CD4-positive, CD25-positive, alpha-beta regulatory T cell (primary cell): ENCODE results near the gene EMC10. TPM values are rescaled to one million over a fixed set of nuclear protein-coding genes. Genes with fewer than 3 reads are reported as not detected.
A peak's percentile ranks its signal among the peaks of the same experiment; 100 is the strongest.

Experiments used
- ATAC-seq, 2 donors: fragments of 150-1000 bp; cut with Tn5 transposase; one replicate each; pipeline ENCODE4 v1.10.0; 2021; ENCODE audit warnings: low read depth in 2 of 2, moderate number of reproducible peaks in 2 of 2, moderate library complexity in 1 of 2
- DNase-seq, 3 donors: peaks; one replicate each; pipeline versions ENCODE4 v3.0.0 to v3.0.0-alpha.2; 2012 to 2022; ENCODE audit warnings: mixed read lengths in 1 of 3
- H3K27ac ChIP-seq: one replicate; pipeline ENCODE4 v1.7.0; 2013; ENCODE audit warnings: mild to moderate bottlenecking, low read length; ENCODE audit not compliant: insufficient read depth, poor library complexity, severe bottlenecking
- H3K27me3 ChIP-seq: one replicate; pipeline ENCODE4 v1.7.0; 2013; ENCODE audit warnings: low read length; ENCODE audit not compliant: control insufficient read depth, insufficient read depth
- H3K36me3 ChIP-seq: one replicate; pipeline ENCODE4 v1.7.0; 2013; ENCODE audit warnings: mild to moderate bottlenecking, low read length, moderate library complexity; ENCODE audit not compliant: control insufficient read depth, insufficient read depth
- H3K4me1 ChIP-seq: 2 replicates; pipeline ENCODE4 v1.7.0; 2013; ENCODE audit warnings: mild to moderate bottlenecking, low read length; ENCODE audit not compliant: insufficient read depth, control insufficient read depth, poor library complexity, severe bottlenecking
- H3K4me3 ChIP-seq: one replicate; pipeline ENCODE4 v1.7.0; 2013; ENCODE audit warnings: low read depth, mild to moderate bottlenecking, low read length, moderate library complexity
- H3K9me3 ChIP-seq, 2 experiments: 1 replicate in 1 of 2; 2 replicates in 1 of 2; pipeline ENCODE4 v1.7.0; 2013; ENCODE audit warnings: low read length in 2 of 2, mild to moderate bottlenecking in 1 of 2, moderate library complexity in 1 of 2; ENCODE audit not compliant: control insufficient read depth in 2 of 2
- H3K27ac Mint-ChIP-seq, 3 donors: one replicate each; pipeline ENCODE4 v1.8.0; 2020 to 2022; ENCODE audit warnings: mild to moderate bottlenecking in 3 of 3, mixed read lengths in 3 of 3, moderate library complexity in 2 of 3
- H3K27me3 Mint-ChIP-seq: one replicate; pipeline ENCODE4 v1.8.0; 2022; ENCODE audit warnings: mild to moderate bottlenecking, mixed read lengths
- H3K36me3 Mint-ChIP-seq: one replicate; pipeline ENCODE4 v1.8.0; 2020; ENCODE audit warnings: mixed read lengths
- H3K4me1 Mint-ChIP-seq, 4 donors: one replicate each; pipeline ENCODE4 v1.8.0; 2020 to 2022; ENCODE audit warnings: mixed read lengths in 4 of 4, mild to moderate bottlenecking in 1 of 4
- H3K4me3 Mint-ChIP-seq, 4 donors: one replicate each; pipeline ENCODE4 v1.8.0; 2020 to 2022; ENCODE audit warnings: mild to moderate bottlenecking in 4 of 4, mixed read lengths in 4 of 4, moderate library complexity in 3 of 4
- H3K9me3 Mint-ChIP-seq, 7 donors: one replicate each; pipeline ENCODE4 v1.8.0; 2020 to 2022; ENCODE audit warnings: mixed read lengths in 7 of 7, mild to moderate bottlenecking in 3 of 7, moderate library complexity in 2 of 7
- polyA plus RNA-seq, 4 donors: library from polyadenylated mRNA; unstranded; fragments of 300-500 nt; fragmentation: Illumina TruSeq; gene quantifications; one replicate each; pipeline ENCODE4 v1.2.3, GENCODE V29; 2021
- total RNA-seq: library from RNA; stranded (reverse); gene quantifications from one replicate; pipeline ENCODE4 v1.2.3, GENCODE V29; 2022

Gene EMC10
- total and polyA plus RNA-seq, 5 donors from 2014 or later, result 8.0 to 83.7 (median 9.9) TPM

GRCh38 chr19:50537769-50538230 lies 61.5 kb downstream of the EMC10 start:
- H3K9me3 Mint-ChIP-seq, result peaks cover 0 to 7% (median 0%) of the 10 kb centered on the region in 7 donors
- no peaks in the 10 kb centered on the region for H3K36me3 Mint-ChIP-seq
- H3K4me3 ChIP-seq, result no peak overlapping the region
- H3K27ac Mint-ChIP-seq, result peak overlapping the region in 2 of 3 donors; percentile 14 to 55
- H3K4me1 Mint-ChIP-seq, result no peaks in the 10 kb centered on the region
- peaks cover 0 to under 1% of the 10 kb centered on the region in 2 experiments for H3K9me3 ChIP-seq
- H3K27me3 Mint-ChIP-seq, result peaks cover 9% of the 10 kb centered on the region
- no peaks in the 10 kb centered on the region for H3K27me3 ChIP-seq
- no peaks in the 10 kb centered on the region for H3K36me3 ChIP-seq
- ATAC-seq, result no peak
- no peak overlapping the region for H3K4me3 Mint-ChIP-seq
- no peaks in the 10 kb centered on the region for H3K4me1 ChIP-seq
- no peak overlapping the region for H3K27ac ChIP-seq
- DNase-seq, result peak in 2 of 3 donors; percentile 36 to 47

Other genes starting within 250 kb of the EMC10 start
- gene KCNC3, start 147.1 kb upstream of the EMC10 start, total RNA-seq, result 1.4 TPM
- gene KCNC3, start 147.1 kb upstream of the EMC10 start, polyA plus RNA-seq, result not detected
- 0.67 TPM for gene NAPSA, start 110.9 kb upstream of the EMC10 start, total RNA-seq
- 1 to 10 TPM; 1.2 to 2.2 (median 1.5) TPM for gene NAPSA, start 110.9 kb upstream of the EMC10 start, polyA plus RNA-seq
- 213 TPM for gene NR1H2, start 100.0 kb upstream of the EMC10 start, total RNA-seq
- gene NR1H2, start 100.0 kb upstream of the EMC10 start, polyA plus RNA-seq, result 10 to 100 TPM; 60.3 to 75.0 (median 70.3) TPM
- 28.1 TPM for gene POLD1, start 92.2 kb upstream of the EMC10 start, total RNA-seq
- gene POLD1, start 92.2 kb upstream of the EMC10 start, polyA plus RNA-seq, result 10 to 100 TPM; 19.3 to 23.5 (median 21.3) TPM
- gene SPIB, start 57.6 kb upstream of the EMC10 start, total RNA-seq, result not detected
- gene SPIB, start 57.6 kb upstream of the EMC10 start, polyA plus RNA-seq, result under 1 TPM in 2 of 4 donors, not detected in 2; 0.10 to 0.38 TPM
- gene MYBPC2, start 43.6 kb upstream of the EMC10 start, total RNA-seq, result 0.49 TPM
- under 1 TPM in 1 of 4 donors, not detected in 3; 0.23 TPM for gene MYBPC2, start 43.6 kb upstream of the EMC10 start, polyA plus RNA-seq
- 0.64 TPM for gene GARIN5A, start 341 bp downstream of the EMC10 start, total RNA-seq
- under 1 TPM in 2 of 4 donors, not detected in 2; 0.39 to 0.83 TPM for gene GARIN5A, start 341 bp downstream of the EMC10 start, polyA plus RNA-seq
- 18.5 TPM for gene JOSD2, start 34.7 kb downstream of the EMC10 start, total RNA-seq
- 10 to 100 TPM; 16.6 to 37.7 (median 28.4) TPM for gene JOSD2, start 34.7 kb downstream of the EMC10 start, polyA plus RNA-seq
- gene ASPDH, start 37.4 kb downstream of the EMC10 start, total RNA-seq, result not detected
- not detected for gene ASPDH, start 37.4 kb downstream of the EMC10 start, polyA plus RNA-seq
- not detected for gene LRRC4B, start 91.9 kb downstream of the EMC10 start, total RNA-seq
- gene LRRC4B, start 91.9 kb downstream of the EMC10 start, polyA plus RNA-seq, result not detected
- gene SYT3, start 163.4 kb downstream of the EMC10 start, total RNA-seq, result not detected
- not detected for gene SYT3, start 163.4 kb downstream of the EMC10 start, polyA plus RNA-seq
- gene C19orf81, start 172.9 kb downstream of the EMC10 start, total RNA-seq, result not detected
- not detected for gene C19orf81, start 172.9 kb downstream of the EMC10 start, polyA plus RNA-seq
- gene SHANK1, start 243.3 kb downstream of the EMC10 start, total RNA-seq, result not detected
- gene SHANK1, start 243.3 kb downstream of the EMC10 start, polyA plus RNA-seq, result not detected
- gene CLEC11A, start 246.9 kb downstream of the EMC10 start, total RNA-seq, result 0.74 TPM
- 1 to 10 TPM in 1 of 4 donors, under 1 TPM in 3; 0.22 to 1.2 (median 0.57) TPM for gene CLEC11A, start 246.9 kb downstream of the EMC10 start, polyA plus RNA-seq